ENCODE results near the gene B4GALNT1.

GRCh38 chr12:57631566-57632072 is 1.4 kb downstream of the B4GALNT1 start:
- TF ChIP-seq CTCF (IDR thresholded peaks at IDR 0.05): no peak
- TF ChIP-seq POLR2A (IDR thresholded peaks at IDR 0.05): no peak
